Epithelial cell of proximal tubule (primary cell): ENCODE results near the gene LRMDA. TPM values are rescaled to one million over a fixed set of nuclear protein-coding genes. Genes with fewer than 3 reads are reported as not detected.
A peak's percentile ranks its signal among the peaks of the same experiment; 100 is the strongest.
"Not testable (repeated sequence)": the region's sequence is repeated elsewhere in the genome, so short reads cannot be mapped to it uniquely, and the experiment has no call there.

Experiments used
- DNase-seq: peaks from one replicate; pipeline ENCODE4 v3.0.0-alpha.2; 2011; ENCODE audit warnings: low read depth
- H3K4me3 ChIP-seq: 2 replicates; pipeline ENCODE4 v1.5.1; 2011; ENCODE audit warnings: low read depth, mild to moderate bottlenecking, low read length
- total RNA-seq: library from RNA; depleted of rRNA; stranded (reverse); fragments of >200 nt; gene quantifications from 2 replicates; pipeline ENCODE4 v1.2.3, GENCODE V29; 2015
- TF ChIP-seq, protein P1 (sequence below): conservative IDR thresholded peaks from 2 replicates; pipeline ENCODE4 v1.5.1; 2012; ENCODE audit warnings: low read depth, mild to moderate bottlenecking, low read length

LRMDA gene
- total RNA-seq, 1 donor from 2014 or later, result 0.75 TPM

DNA sequence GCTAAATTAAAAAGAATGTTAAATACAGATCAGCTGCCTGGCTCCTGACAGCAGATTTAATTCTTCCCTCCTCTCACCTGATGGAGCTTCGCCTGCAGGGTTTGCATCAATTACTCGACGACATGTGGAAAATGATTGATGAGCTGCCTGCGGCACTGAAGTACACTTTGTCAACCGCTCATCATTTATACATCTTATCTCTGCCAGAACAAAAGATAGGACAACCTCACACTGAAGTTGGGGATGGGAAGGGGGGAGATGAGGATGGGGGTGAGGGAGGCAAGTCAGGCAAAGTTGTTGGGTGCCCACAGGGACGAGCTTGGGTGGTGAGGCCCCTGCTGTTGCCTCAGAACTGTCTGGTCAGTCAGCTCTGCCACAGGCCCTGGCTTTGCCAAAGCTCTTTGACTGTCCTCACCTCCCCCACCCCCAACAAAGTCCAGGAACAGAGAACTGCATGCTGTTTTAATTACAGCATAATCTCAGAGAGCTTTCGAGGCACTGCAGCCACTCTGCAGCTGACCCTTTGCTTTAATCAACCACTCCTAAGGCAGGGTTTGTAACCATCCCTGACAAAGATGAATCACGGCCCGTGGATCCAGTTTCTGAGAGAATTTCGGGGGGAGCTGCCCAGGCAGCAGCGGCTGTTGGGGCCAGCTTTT is 702.3 kb downstream of the LRMDA start:
- no peak overlapping the region for H3K4me3 ChIP-seq
- no peak for DNase-seq
- TF ChIP-seq, protein P1, sequence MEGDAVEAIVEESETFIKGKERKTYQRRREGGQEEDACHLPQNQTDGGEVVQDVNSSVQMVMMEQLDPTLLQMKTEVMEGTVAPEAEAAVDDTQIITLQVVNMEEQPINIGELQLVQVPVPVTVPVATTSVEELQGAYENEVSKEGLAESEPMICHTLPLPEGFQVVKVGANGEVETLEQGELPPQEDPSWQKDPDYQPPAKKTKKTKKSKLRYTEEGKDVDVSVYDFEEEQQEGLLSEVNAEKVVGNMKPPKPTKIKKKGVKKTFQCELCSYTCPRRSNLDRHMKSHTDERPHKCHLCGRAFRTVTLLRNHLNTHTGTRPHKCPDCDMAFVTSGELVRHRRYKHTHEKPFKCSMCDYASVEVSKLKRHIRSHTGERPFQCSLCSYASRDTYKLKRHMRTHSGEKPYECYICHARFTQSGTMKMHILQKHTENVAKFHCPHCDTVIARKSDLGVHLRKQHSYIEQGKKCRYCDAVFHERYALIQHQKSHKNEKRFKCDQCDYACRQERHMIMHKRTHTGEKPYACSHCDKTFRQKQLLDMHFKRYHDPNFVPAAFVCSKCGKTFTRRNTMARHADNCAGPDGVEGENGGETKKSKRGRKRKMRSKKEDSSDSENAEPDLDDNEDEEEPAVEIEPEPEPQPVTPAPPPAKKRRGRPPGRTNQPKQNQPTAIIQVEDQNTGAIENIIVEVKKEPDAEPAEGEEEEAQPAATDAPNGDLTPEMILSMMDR, result no peak

- DNase-seq, result peak; percentile 87
- TF ChIP-seq, protein P1, result no peak
Observed at GRCh38 chr10:76136961-76137360, 705.5 kb downstream of the LRMDA start.

DNA sequence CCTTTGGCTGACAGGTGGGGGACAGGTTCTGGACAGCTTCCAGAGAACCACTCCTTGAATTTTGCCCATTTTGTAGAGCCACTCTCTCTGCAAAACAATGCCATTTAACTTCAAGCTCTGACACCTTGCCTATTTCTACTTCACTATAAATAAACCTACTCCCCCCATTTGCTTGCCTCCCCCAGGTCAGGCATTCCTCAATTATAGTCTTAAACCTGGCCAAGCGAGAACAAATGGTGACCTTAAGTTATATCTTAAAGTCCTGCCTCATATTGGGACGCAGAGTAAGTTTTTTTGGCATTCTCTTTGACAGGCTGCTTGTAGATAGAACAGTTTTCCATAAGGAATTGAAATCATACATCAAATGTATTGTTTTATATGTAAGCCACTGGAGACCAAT is 706.9 kb downstream of the LRMDA start:
- DNase-seq, result no peak
- H3K4me3 ChIP-seq, result no peak overlapping the region
- TF ChIP-seq, protein P1, result no peak

More at GRCh38 chr10:76136961-76137360, 705.5 kb downstream of the LRMDA start:
- no peak overlapping the region for H3K4me3 ChIP-seq

GRCh38 chr10:76138906-76139305 is 707.5 kb downstream of the LRMDA start:
- no peak for DNase-seq
- TF ChIP-seq, protein P1, result no peak
- no peak overlapping the region for H3K4me3 ChIP-seq

GRCh38 chr10:76139431-76139830 is 708.0 kb downstream of the LRMDA start:
- DNase-seq, result no peak
- no peak overlapping the region for H3K4me3 ChIP-seq
- TF ChIP-seq, protein P1, result no peak

GRCh38 chr10:76141376-76141775 is 710.0 kb downstream of the LRMDA start:
- no peak for DNase-seq
- TF ChIP-seq, protein P1, result no peak
- H3K4me3 ChIP-seq, result no peak overlapping the region

DNA sequence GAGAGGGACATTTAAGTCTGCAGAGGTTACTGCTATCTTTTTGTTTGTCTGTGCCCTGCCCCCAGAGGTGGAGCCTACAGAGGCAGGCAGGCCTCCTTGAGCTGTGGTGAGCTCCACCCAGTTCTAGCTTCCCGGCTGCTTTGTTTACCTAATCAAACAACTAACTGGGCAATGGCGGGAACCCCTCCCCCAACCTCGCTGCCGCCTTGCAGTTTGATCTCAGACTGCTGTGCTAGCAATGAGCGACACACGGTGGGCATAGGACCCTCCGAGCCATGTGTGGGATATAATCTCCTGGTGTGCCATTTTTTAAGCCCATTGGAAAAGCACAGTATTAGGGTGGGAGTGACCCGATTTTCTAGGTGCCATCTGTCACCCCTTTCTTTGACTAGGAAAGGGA is 716.8 kb downstream of the LRMDA start:
- H3K4me3 ChIP-seq, DNase-seq: not testable (repeated sequence)

GRCh38 chr10:76149182-76149581 is 717.8 kb downstream of the LRMDA start:
- TF ChIP-seq, protein P1, result no peak
- DNase-seq, result peak; percentile 18
- H3K4me3 ChIP-seq, result no peak overlapping the region
